H1 (cell line): ENCODE data around the gene IL10RA. TPM values are rescaled to one million over a fixed set of nuclear protein-coding genes. Genes with fewer than 3 reads are reported as not detected.

ENCODE experiments used
- CTCF ChIA-PET: fragments of 300-600 bp; sonication (Branson Sonifier 250); formaldehyde crosslinking; loops from one replicate; lab custom pipeline; 2021; ENCODE audit not compliant: partially characterized antibody; lab: Charles Lee
- POLR2A ChIA-PET: fragments of 300-600 bp; sonication (Branson Sonifier 250); formaldehyde crosslinking; loops from one replicate; lab custom pipeline; 2021; ENCODE audit warnings: inconsistent platforms; ENCODE audit not compliant: partially characterized antibody; lab: Charles Lee
- DNase-seq, 2 experiments: peaks; one replicate each; pipeline versions ENCODE4 v3.0.0 to v3.0.0-alpha.2; 2010 to 2022; ENCODE audit warnings: low spot score in 2 of 2, low read depth in 1 of 2, mixed read lengths in 1 of 2
- FAIRE-seq: peaks from 2 replicates; lab custom pipeline; 2011; peaks lifted over from hg19 to GRCh38; lab: Jason Lieb, UNC
- H2AFZ ChIP-seq: 2 replicates; pipeline ENCODE4 v1.8.1; 2012; ENCODE audit warnings: low read length, inconsistent platforms
- H2AK5ac ChIP-seq: 2 replicates; pipeline ENCODE4 v1.6.1; 2013; ENCODE audit warnings: low read depth, low read length
- H2BK120ac ChIP-seq: replicated peaks from 2 replicates; pipeline ENCODE3; 2013; ENCODE audit warnings: low read depth, low read length, inconsistent platforms
- H2BK12ac ChIP-seq: 2 replicates; pipeline ENCODE4 v1.6.1; 2013; ENCODE audit warnings: low read depth, low read length
- H2BK15ac ChIP-seq: 2 replicates; pipeline ENCODE4 v1.6.1; 2013; ENCODE audit warnings: low read length
- H2BK20ac ChIP-seq: 2 replicates; pipeline ENCODE4 v1.6.1; 2013; ENCODE audit warnings: low read length
- H2BK5ac ChIP-seq: 2 replicates; pipeline ENCODE4 v1.6.1; 2013; ENCODE audit warnings: low read depth, low read length
- H3K14ac ChIP-seq: 2 replicates; pipeline ENCODE4 v1.6.1; 2013; ENCODE audit warnings: inconsistent platforms; ENCODE audit not compliant: insufficient read length
- H3K18ac ChIP-seq: 2 replicates; pipeline ENCODE4 v1.6.1; 2013; ENCODE audit warnings: low read length; ENCODE audit errors: extremely low read depth
- H3K23ac ChIP-seq: 2 replicates; pipeline ENCODE4 v1.6.1; 2013; ENCODE audit warnings: inconsistent platforms; ENCODE audit not compliant: insufficient read length
- H3K23me2 ChIP-seq: 2 replicates; pipeline ENCODE4 v1.6.1; 2013; ENCODE audit warnings: low read depth, low read length
- H3K27ac ChIP-seq: 2 replicates; pipeline ENCODE4 v1.6.1; 2011; ENCODE audit warnings: low read depth, low read length, inconsistent platforms
- H3K27me3 ChIP-seq, 4 experiments: replicated peaks in 1 of 4; 1 replicate in 1 of 4; 2 replicates in 3 of 4; pipeline versions ENCODE4 v1.6.1 to v1.8.1; 2011 to 2013; ENCODE audit warnings: low read length in 3 of 4, mild to moderate bottlenecking in 3 of 4, inconsistent platforms in 2 of 4, mixed read lengths in 2 of 4, moderate library complexity in 1 of 4; ENCODE audit not compliant: control insufficient read depth in 3 of 4, insufficient read depth in 3 of 4; ENCODE audit errors: extremely low read depth in 1 of 4
- H3K36me3 ChIP-seq, 4 experiments: 2 replicates each; pipeline versions ENCODE4 v1.6.1 to v1.8.1; 2011 to 2013; ENCODE audit warnings: mild to moderate bottlenecking in 4 of 4, low read length in 3 of 4, moderate library complexity in 2 of 4, control low read depth in 1 of 4, inconsistent platforms in 1 of 4; ENCODE audit not compliant: insufficient read depth in 4 of 4, control insufficient read depth in 2 of 4
- H3K4ac ChIP-seq: replicated peaks from 2 replicates; pipeline ENCODE3; 2013; ENCODE audit warnings: low read length, low read depth, mixed read lengths, inconsistent platforms; ENCODE audit not compliant: insufficient read length
- H3K4me1 ChIP-seq, 4 experiments: replicated peaks in 1 of 4; 1 replicate in 1 of 4; 2 replicates in 3 of 4; pipeline versions ENCODE4 v1.6.1 to v1.8.1; 2011 to 2013; ENCODE audit warnings: low read length in 3 of 4, inconsistent platforms in 2 of 4, mixed read lengths in 1 of 4; ENCODE audit not compliant: insufficient read depth in 4 of 4, control insufficient read depth in 3 of 4
- H3K4me2 ChIP-seq, 2 experiments: 2 replicates each; pipeline versions ENCODE4 v1.6.1 to v1.8.1; 2011 to 2013; ENCODE audit warnings: low read depth in 2 of 2, low read length in 2 of 2, control low read depth in 1 of 2, inconsistent platforms in 1 of 2, mild to moderate bottlenecking in 1 of 2; ENCODE audit not compliant: insufficient read depth in 1 of 2
- H3K4me3 ChIP-seq, 4 experiments: fragments of 200-600, 300-600 bp in 1 of 4; sonication (generic), shearing (Covaris generic), sonication (Bioruptor Twin) in 1 of 4; 2 replicates each; pipeline versions ENCODE4 v1.5.1 to v1.8.1; 2011 to 2016; ENCODE audit warnings: low read length in 4 of 4, low read depth in 3 of 4, control low read depth in 2 of 4, inconsistent platforms in 2 of 4, mild to moderate bottlenecking in 2 of 4, mixed read lengths in 1 of 4, moderate library complexity in 1 of 4; ENCODE audit not compliant: insufficient read depth in 2 of 4; ENCODE audit errors: extremely low read depth in 1 of 4
- H3K56ac ChIP-seq: replicated peaks from 2 replicates; pipeline ENCODE3; 2013; ENCODE audit warnings: low read depth, mild to moderate bottlenecking, mixed read lengths, low read length, inconsistent platforms; ENCODE audit not compliant: insufficient read length
- H3K79me1 ChIP-seq: 2 replicates; pipeline ENCODE4 v1.6.1; 2013; ENCODE audit warnings: low read depth, low read length, control low read depth
- H3K79me2 ChIP-seq, 2 experiments: 2 replicates each; pipeline versions ENCODE4 v1.6.1 to v1.8.1; 2012 to 2013; ENCODE audit warnings: low read length in 2 of 2, mild to moderate bottlenecking in 2 of 2, inconsistent platforms in 1 of 2; ENCODE audit not compliant: insufficient read depth in 2 of 2, control insufficient read depth in 1 of 2
- H3K9ac ChIP-seq, 4 experiments: replicated peaks in 1 of 4; 1 replicate in 1 of 4; 2 replicates in 3 of 4; pipeline versions ENCODE4 v1.6.1 to v1.8.1; 2011 to 2013; ENCODE audit warnings: low read depth in 3 of 4, low read length in 3 of 4, control low read depth in 2 of 4, mild to moderate bottlenecking in 2 of 4, moderate library complexity in 2 of 4, inconsistent platforms in 1 of 4; ENCODE audit errors: extremely low read depth in 1 of 4
- H3K9me3 ChIP-seq, 2 experiments: 2 replicates each; pipeline versions ENCODE4 v1.6.1 to v1.8.1; 2012 to 2013; ENCODE audit warnings: mild to moderate bottlenecking in 2 of 2, moderate library complexity in 2 of 2, control low read depth in 1 of 2, inconsistent platforms in 1 of 2, low read depth in 1 of 2, low read length in 1 of 2, mixed read lengths in 1 of 2; ENCODE audit not compliant: insufficient read depth in 2 of 2
- H4K20me1 ChIP-seq, 2 experiments: replicated peaks in 1 of 2; 2 replicates each; pipeline versions ENCODE3 to v1.8.1; 2011 to 2013; ENCODE audit warnings: inconsistent platforms in 2 of 2, low read length in 2 of 2, mild to moderate bottlenecking in 1 of 2; ENCODE audit not compliant: insufficient read depth in 2 of 2, control insufficient read depth in 1 of 2
- H4K5ac ChIP-seq: 2 replicates; pipeline ENCODE4 v1.6.1; 2013; ENCODE audit warnings: low read length, low read depth, mixed read lengths, inconsistent platforms; ENCODE audit not compliant: insufficient read length
- H4K8ac ChIP-seq: 2 replicates; pipeline ENCODE4 v1.8.0; 2013; ENCODE audit warnings: mild to moderate bottlenecking, moderate library complexity, low read length, inconsistent platforms; ENCODE audit not compliant: insufficient read depth; ENCODE audit errors: extremely low read depth
- H4K91ac ChIP-seq: replicated peaks from 2 replicates; pipeline ENCODE3; 2013; ENCODE audit warnings: low read length, mixed read lengths, inconsistent platforms; ENCODE audit not compliant: insufficient read length
- SP4 ChIP-seq: IDR thresholded peaks from 2 replicates; pipeline ENCODE4 v1.6.1; 2012; ENCODE audit warnings: low read length, inconsistent platforms
- WGBS, 2 experiments: shearing (Covaris generic) in 1 of 2; methylation state at CpG; one replicate each; pipeline versions ENCODE4 v1.1.6 to v1.1.7; 2013 to 2015; ENCODE audit warnings: low lambda C conversion rate in 2 of 2, mixed read lengths in 2 of 2, inconsistent platforms in 1 of 2, low coverage in 1 of 2, missing lambda C conversion rate in 1 of 2; ENCODE audit not compliant: insufficient replicate concordance in 2 of 2, insufficient coverage in 1 of 2, insufficient read length in 1 of 2; ENCODE audit errors: extremely low coverage in 1 of 2, missing lambda C conversion rate in 1 of 2; 5-methylcytosine and 5-hydroxymethylcytosine counted together
- polyA plus RNA-seq, 7 experiments: library from polyadenylated mRNA; depleted of rRNA in 3 of 7; stranded (reverse) in 5 of 7; unstranded in 2 of 7; fragments of >200 nt in 5 of 7; fragments of 200-250 nt in 2 of 7; gene quantifications; 1 replicate in 5 of 7; 2 replicates in 1 of 7; 4 replicates in 1 of 7; pipeline versions ENCODE4 v1.2.1 to v1.2.3, GENCODE V29; 2011 to 2013; ENCODE audit warnings: missing spikeins in 2 of 7, mixed read lengths in 2 of 7
- total RNA-seq: library from RNA; stranded (reverse); fragmentation: NEBNext Ultra II Directional; extraction: Animal tissue kit (Norgen Biotek cat#: 25700); gene quantifications from 2 replicates; pipeline ENCODE4 v1.2.1, GENCODE V29; 2021
- TF ChIP-seq, protein P1 (sequence below): IDR thresholded peaks from 2 replicates; pipeline ENCODE4 v1.6.1; 2012; ENCODE audit warnings: inconsistent platforms

Gene IL10RA
- total and polyA plus RNA-seq, 2 of the 8 experiments (the other 6 are each of a cell fraction or from before 2014, with no cell fraction given), result 0.05 to 0.11 TPM

DNA sequence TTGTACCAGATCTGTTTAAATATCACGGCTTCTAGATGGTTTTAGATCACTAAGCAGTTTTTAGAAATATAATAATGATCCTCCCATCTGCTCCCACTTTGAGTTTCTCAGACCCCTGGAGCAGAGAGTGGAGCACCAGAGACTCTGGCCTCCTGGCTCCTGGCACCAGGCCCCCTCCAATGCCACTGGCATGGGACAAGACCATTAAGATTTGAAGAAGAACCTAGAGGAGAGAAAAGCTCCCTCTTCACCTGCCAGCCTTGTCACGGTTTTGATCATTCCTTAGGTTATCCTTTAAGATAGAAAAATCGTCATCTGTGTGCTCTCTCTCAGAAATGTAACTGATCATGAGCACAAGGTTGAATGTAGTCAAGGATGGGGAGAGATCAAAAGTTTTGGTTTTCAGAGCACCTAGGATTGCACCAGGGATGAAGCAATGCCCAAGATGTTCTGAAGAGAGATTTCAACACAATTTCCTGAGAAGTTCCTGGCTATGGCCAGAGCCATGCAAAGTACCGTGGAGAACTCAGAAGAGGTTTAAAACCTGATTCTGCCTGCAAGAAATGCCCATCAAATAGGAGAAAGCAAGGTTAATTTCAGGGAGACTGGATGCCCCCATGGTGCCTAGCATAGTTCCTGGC, 22.2 kb downstream of the IL10RA start:
- no peak overlapping the region for H3K56ac ChIP-seq
- no peak overlapping the region for H2BK15ac ChIP-seq
- no peaks in the 10 kb centered on the region for H3K27me3 ChIP-seq
- H2BK120ac ChIP-seq, result no peak overlapping the region
- no peak overlapping the region for H3K4me3 ChIP-seq
- no peaks in the 10 kb centered on the region for H3K4me1 ChIP-seq
- no peak overlapping the region for H3K14ac ChIP-seq
- H3K9me3 ChIP-seq, result no peaks in the 10 kb centered on the region
- H3K27ac ChIP-seq, result no peak overlapping the region
- CTCF ChIA-PET, result interaction anchor here (1.0 kb wide), 1 partner anchor 165 kb away, joined by 4 read pairs; no protein-coding TSS in a partner anchor
- WGBS, 2 experiments, result 88% methylated on average over 4 of the region's 4 CpGs; no CpG with 5 or more reads in 1 of the 2 experiments
- H2AFZ ChIP-seq, result no peak overlapping the region
- no peaks in the 10 kb centered on the region; a peak in 1 of 4 replicates for H3K79me2 ChIP-seq
- H2BK12ac ChIP-seq, result no peak overlapping the region
- no peak overlapping the region for H3K4me2 ChIP-seq
- no peaks in the 10 kb centered on the region for H3K79me1 ChIP-seq
- H3K4ac ChIP-seq, result no peak overlapping the region
- no peak overlapping the region for H4K91ac ChIP-seq
- FAIRE-seq, result no peak
- H3K9ac ChIP-seq, result no peak overlapping the region
- no peak overlapping the region for H3K18ac ChIP-seq
- no peak overlapping the region for H4K8ac ChIP-seq
- H3K23me2 ChIP-seq, result no peaks in the 10 kb centered on the region
- no peak overlapping the region for H2BK5ac ChIP-seq
- H3K36me3 ChIP-seq, result no peaks in the 10 kb centered on the region
- no peak for DNase-seq
- no peak overlapping the region for H2BK20ac ChIP-seq
- H3K23ac ChIP-seq, result no peak overlapping the region
- no peak overlapping the region for H4K5ac ChIP-seq
- no peaks in the 10 kb centered on the region for H4K20me1 ChIP-seq
- H2AK5ac ChIP-seq, result no peak overlapping the region
- POLR2A ChIA-PET, result no interaction called here
- TF ChIP-seq SP4, result no peak
- TF ChIP-seq, protein P1, sequence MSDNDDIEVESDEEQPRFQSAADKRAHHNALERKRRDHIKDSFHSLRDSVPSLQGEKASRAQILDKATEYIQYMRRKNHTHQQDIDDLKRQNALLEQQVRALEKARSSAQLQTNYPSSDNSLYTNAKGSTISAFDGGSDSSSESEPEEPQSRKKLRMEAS, result no peak
